ENCODE data around the gene URGCP.
"Not testable (repeated sequence)": the region's sequence is repeated elsewhere in the genome, so short reads cannot be mapped to it uniquely, and the experiment has no call there.

The URGCP gene

GRCh38 chr7:43834463-43835251 lies 71.7 kb downstream of the URGCP start:
- in situ Hi-C loops (cut with MboI; ENCODE audit: low sequenced_read_pairs) = no loop called here

- in situ Hi-C loops (cut with MboI; ENCODE audit: low sequenced_read_pairs) = not testable (repeated sequence)
Observed at GRCh38 chr7:43830917-43831316, 75.5 kb downstream of the URGCP start.
